GM21367 (cell line): ENCODE results near the gene INPP4A.

Source experiments
- ATAC-seq: cut with Tn5 transposase; IDR thresholded peaks from one replicate; pipeline ENCODE4 v1.9.1; 2021; ENCODE audit not compliant: unreplicated experiment

The INPP4A gene

GRCh38 chr2:98459496-98460175 is 15.0 kb downstream of the INPP4A start:
- peak; percentile 26 for ATAC-seq

- peak; percentile 53 for ATAC-seq
These were observed 16.2 kb downstream of the INPP4A start for GRCh38 chr2:98460573-98461497.

GRCh38 chr2:98461498-98462049 is 16.9 kb downstream of the INPP4A start:
- no peak for ATAC-seq

GRCh38 chr2:98463081-98463481 is 18.4 kb downstream of the INPP4A start:
- no peak for ATAC-seq

DNA sequence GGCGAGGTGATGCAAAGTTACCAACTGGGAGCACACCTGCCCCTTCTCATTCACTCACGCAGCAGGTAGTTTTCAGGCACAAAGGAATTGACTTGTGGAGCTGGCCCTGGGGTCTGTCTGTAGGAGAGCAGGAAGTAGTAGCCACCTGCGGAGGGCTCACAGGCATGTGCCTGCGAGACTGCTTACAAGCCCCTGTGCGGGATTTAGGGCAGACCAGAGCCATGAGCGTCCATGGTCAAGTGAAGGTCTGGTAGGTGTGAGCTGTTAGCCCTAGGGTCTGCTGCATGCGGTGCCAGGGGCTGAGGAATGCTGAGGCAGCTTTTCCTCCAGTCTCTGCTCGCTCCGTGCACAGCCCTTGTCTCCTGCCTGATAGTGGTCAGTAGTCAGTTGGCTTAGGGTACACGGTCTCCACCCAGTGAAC is 18.9 kb downstream of the INPP4A start:
- ATAC-seq = no peak

- ATAC-seq = no peak
These were observed 19.5 kb downstream of the INPP4A start for GRCh38 chr2:98463988-98464771.

GRCh38 chr2:98464772-98465310 is 20.2 kb downstream of the INPP4A start:
- ATAC-seq = peak; percentile 35

DNA sequence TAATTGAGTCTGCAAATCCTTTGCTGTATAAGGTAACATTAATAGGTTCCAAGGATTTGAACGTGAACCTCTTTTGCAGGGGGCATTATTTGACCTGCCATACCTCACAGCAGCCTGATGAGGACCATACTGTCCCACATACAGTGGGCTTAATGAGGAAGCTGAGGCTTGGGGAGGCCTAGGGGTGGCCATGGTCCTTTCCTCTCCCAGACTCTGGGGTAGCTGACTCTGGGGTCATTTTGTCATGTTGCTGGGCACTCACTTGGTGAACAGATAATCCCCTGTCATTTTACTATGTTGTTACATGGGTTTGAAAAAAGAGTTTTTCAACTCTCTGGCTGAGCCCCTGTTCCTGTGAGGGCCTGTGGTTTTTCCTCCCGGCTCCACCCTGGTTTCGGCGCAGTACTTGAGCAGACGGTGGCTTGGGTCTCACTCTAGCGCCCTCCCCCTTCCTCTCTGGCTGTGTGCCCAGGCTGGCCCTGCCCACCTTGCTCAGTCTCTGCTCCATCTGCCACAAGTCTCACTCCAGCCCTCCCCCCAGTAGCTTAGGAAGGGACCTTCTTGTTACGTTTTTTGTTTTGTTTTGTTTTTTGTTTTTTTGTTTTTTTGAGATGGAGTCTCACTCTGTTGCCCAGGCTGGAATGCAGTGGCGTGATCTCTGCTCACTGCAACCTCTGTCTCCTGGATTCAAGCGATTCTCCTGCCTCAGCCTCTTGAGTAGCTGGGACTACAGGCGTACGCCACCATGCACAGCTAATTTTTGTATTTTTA is 21.0 kb downstream of the INPP4A start:
- peak; percentile 19 for ATAC-seq

GRCh38 chr2:98467082-98467536 is 22.5 kb downstream of the INPP4A start:
- no peak for ATAC-seq

DNA sequence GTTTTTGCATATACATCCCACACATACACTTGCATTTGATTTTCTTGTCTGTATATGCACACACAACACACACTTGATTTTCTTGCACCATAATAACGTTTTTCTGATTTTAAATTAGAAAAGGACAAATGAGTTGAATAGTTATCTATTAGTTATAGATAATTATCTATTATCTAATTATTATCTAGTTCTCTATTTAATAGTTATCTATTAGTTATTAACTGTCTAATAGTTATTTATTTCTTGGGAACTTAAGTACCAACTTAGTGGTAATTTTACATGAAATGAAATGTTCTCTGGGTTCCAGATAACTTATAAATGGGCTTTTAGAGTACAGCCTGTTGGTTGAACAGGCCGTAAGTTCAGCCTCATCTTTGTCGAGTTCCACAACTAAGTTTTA is 23.0 kb downstream of the INPP4A start:
- no peak for ATAC-seq

DNA sequence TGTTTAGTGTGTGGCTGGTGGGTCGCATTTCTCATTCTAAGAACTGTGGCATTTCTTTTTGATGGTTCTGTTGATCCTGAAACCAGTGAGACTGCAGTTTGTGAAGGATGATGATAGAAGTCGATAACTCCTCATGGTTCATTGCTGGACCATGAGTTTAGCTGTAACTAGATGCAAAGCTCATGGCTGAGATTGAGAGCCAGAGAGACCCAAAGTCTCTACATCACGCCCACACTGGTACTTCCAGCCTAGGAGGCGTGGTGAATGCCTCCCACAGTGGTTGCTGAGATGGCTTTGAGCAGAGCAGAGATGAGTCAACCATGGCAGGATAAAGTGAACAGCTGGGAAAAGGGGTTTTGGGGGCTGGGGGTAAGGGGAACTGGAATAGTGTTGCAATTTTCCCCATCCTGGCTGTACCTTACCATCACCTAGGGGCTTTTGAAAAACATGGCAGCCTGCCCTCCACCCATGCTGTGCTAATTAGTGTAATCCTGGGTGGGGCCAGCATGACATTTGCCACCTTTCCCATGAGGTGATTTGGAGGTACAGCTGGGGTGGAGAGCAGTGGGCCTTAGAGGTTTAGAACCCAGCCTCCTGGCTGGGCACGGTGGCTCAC is 24.1 kb downstream of the INPP4A start:
- ATAC-seq = peak; percentile 25

DNA sequence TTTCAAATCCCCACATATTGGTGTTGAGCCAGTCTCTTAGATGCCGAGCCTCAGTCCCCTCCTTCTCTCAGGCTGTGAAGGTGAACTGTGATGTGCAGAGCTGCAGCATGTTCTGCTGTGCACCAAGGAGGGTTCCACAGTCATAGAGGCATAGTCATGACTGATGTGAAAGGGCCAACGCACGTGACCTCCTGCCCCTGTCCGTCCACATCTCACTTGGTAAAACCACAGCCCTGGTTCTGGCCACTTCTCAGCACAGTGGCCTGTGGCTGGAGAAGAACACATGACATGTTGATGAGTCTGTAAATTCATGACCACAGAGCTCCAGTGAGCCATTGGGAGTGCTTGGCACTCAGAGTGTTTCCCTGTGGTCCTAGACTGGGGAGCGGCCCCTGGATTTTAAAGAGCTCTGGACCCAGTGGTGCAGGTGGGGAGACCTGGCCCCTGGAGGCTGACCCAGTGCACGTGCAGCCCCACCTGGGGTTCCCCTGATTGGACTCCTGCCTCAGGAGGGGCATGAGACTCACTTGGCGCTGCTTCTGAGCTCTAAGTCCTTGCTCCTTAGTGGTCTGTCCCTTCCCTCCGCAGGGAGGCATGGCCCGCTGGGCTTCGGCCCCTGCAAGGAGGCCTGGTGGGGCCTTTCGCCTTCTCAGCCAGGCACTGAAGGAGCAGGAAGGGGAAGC is 25.3 kb downstream of the INPP4A start:
- no peak for ATAC-seq

- ATAC-seq = no peak
These were observed 26.2 kb downstream of the INPP4A start for GRCh38 chr2:98470851-98471255.

DNA sequence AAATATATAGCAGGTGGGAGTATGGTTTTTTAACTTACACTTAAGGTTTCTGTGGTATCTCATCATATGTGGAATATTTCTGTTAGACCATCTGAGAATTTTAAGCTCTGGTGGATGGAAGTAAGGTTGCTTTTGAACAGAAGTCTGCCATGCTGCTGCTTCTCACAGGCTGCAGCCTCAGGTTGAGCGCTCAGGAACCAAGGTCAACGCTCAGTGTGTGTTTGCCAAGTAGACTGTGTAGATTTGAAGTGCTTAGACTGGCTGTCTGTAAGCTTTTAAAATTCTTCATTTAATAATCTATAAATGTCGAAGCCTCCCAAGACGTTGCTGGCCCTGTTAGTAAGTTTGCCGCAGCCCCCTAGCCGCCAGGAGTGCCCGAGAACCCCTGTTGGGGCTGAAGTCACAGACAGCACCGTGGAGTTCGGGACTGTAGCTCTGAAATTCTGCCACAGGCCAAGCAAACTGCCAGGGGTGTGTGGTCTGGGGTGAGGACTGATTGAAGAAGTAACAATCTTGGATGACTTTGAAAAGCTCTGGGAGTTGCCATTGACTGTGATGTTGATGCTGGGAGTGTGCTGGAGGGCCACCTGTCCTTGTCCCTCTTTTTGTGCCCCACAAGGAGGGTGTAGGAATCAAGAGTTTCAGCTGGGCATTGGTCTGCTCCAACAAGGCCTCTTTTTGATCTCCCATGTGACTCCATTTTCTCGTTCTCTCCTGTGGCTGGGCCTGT is 26.9 kb downstream of the INPP4A start:
- ATAC-seq = no peak

GRCh38 chr2:98472132-98472650 is 27.5 kb downstream of the INPP4A start:
- ATAC-seq = no peak

DNA sequence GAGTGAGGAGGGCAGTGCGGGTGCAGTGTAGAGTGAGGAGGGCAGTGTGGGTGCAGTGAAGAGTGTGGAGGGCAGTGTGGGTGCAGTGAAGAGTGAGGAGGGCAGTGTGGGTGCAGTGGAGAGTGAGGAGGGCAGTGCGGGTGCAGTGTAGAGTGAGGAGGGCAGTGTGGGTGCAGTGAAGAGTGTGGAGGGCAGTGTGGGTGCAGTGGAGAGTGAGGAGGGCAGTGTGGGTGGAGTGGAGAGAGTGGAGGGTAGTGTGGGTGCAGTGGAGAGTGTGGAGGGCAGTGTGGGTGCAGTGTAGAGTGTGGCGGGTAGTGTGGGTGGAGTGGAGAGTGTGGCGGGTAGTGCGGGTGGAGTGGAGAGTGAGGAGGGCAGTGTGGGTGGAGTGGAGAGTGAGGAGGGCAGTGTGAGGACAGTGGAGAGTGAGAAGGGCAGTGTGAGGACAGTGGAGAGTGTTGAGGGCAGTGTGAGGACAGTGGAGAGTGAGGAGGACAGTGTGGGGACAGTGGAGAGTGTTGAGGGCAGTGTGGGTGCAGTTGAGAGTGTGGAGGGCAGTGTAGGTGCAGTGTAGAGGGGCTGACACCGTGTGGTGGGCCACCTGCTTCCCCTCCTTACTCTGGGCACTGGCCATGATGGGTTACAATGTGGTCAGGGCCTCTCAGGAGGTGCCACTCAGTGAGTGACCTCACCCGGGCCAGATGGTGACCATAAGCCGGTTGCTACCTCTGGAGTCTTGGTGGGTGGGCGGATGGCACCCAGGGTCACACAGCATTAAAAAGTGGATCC is 28.5 kb downstream of the INPP4A start:
- ATAC-seq = no peak
